ACC112 (cell line): ENCODE results near the gene MARS1.

Source experiments
- H2AFZ ChIP-seq: fragments of 200-600 bp; sonication (generic); one replicate; pipeline ENCODE4 v1.6.0; 2017; ENCODE audit warnings: antibody characterized with exemption, low read length; ENCODE audit not compliant: unreplicated experiment
- H3K27ac ChIP-seq: fragments of 200-600 bp; sonication (generic); 2 replicates; pipeline ENCODE4 v1.5.1; 2014; ENCODE audit warnings: low read depth, mild to moderate bottlenecking, antibody characterized with exemption, low read length, moderate library complexity
- H3K27me3 ChIP-seq: fragments of 200-600 bp; sonication (generic); 2 replicates; pipeline ENCODE4 v1.6.1; 2014; ENCODE audit warnings: mild to moderate bottlenecking, antibody characterized with exemption, low read length, moderate library complexity, mixed read lengths; ENCODE audit not compliant: insufficient read depth
- H3K36me3 ChIP-seq: fragments of 200-600 bp; sonication (generic); 2 replicates; pipeline ENCODE4 v1.6.1; 2016; ENCODE audit warnings: mild to moderate bottlenecking, antibody characterized with exemption, low read length, moderate library complexity, mixed read lengths; ENCODE audit not compliant: insufficient read depth
- H3K4me1 ChIP-seq: fragments of 200-600 bp; sonication (generic); one replicate; pipeline ENCODE4 v1.6.1; 2016; ENCODE audit warnings: low read length, mixed read lengths; ENCODE audit not compliant: insufficient read depth, unreplicated experiment, control insufficient read depth
- H3K4me3 ChIP-seq: fragments of 200-600 bp; sonication (generic); 2 replicates; pipeline ENCODE4 v1.5.1; 2014; ENCODE audit warnings: mild to moderate bottlenecking, low read depth, low read length
- H3K79me2 ChIP-seq: fragments of 200-600 bp; sonication (generic); one replicate; pipeline ENCODE4 v1.6.0; 2016; ENCODE audit warnings: low read length; ENCODE audit not compliant: control insufficient read depth, unreplicated experiment, insufficient read depth

The MARS1 gene

DNA sequence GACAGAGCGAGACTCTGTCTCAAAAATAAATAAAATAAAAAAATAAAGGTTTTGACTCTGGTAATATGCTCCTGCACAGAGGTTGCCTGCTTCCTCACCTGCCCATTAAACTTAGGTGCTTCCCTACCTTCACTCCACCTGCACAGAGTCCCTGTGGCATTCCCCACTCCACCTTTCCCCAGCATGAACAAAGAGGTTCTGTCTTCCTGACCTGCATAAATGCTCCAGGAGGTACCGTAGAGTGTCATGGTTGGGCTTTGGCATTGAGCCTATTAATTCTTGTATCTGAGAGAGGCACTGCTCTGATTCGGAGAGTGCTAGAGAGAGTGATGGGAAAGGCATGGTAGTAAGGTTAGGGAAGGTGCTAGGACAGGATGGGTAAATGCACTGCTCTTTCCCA is 14.5 kb upstream of the MARS1 start:
- H3K79me2 ChIP-seq, result no peaks in the 10 kb centered on the region
- H2AFZ ChIP-seq, result no peak overlapping the region
- no peak overlapping the region for H3K27ac ChIP-seq
- H3K36me3 ChIP-seq, result no peaks in the 10 kb centered on the region
- peaks cover 9% of the 10 kb centered on the region for H3K4me1 ChIP-seq
- no peak overlapping the region for H3K4me3 ChIP-seq
- peaks cover 86% of the 10 kb centered on the region for H3K27me3 ChIP-seq

GRCh38 chr12:57473886-57474285 is 14.0 kb upstream of the MARS1 start:
- Histone ChIP-seq H3K27me3 (peaks cover 83% of the 10 kb centered on the region), H3K4me3 (no peak overlapping the region), H3K79me2 (no peaks in the 10 kb centered on the region), H3K4me1 (peaks cover 9% of the 10 kb centered on the region), H2AFZ (no peak overlapping the region), H3K36me3 (no peaks in the 10 kb centered on the region), H3K27ac (no peak overlapping the region)

- no peak overlapping the region for H2AFZ ChIP-seq
- peaks cover 78% of the 10 kb centered on the region for H3K27me3 ChIP-seq
- peaks cover 9% of the 10 kb centered on the region for H3K4me1 ChIP-seq
Measured at GRCh38 chr12:57474430-57474829, 13.4 kb upstream of the MARS1 start.

DNA sequence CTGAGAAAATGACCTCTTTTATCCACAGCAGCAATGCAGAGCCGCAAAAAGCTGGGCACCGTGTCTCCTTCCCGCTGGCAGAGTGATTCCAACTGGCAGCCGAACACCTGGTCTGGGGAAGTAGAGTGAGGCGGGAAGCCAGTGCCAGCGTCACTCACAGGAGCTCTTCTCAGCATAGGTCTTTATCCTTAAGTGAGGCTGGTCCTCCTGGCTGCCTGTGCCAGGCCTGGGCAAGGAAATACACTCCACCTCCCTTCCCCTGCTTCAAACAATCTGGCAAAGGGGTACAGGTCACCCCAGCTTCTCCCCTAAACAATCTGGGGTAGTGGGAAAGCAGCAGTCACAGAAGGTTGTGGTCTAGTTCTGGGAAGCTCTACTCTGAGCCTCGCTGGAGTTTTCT is 13.0 kb upstream of the MARS1 start:
- no peaks in the 10 kb centered on the region for H3K79me2 ChIP-seq
- H2AFZ ChIP-seq, result no peak overlapping the region
- H3K27me3 ChIP-seq, result peaks cover 73% of the 10 kb centered on the region
- no peak overlapping the region for H3K27ac ChIP-seq
- peaks cover 9% of the 10 kb centered on the region for H3K4me1 ChIP-seq
- H3K4me3 ChIP-seq, result peak overlapping the region; percentile 61; the same call in 1 of the 2 replicates
- no peaks in the 10 kb centered on the region for H3K36me3 ChIP-seq

More at GRCh38 chr12:57474430-57474829, 13.4 kb upstream of the MARS1 start:
- no peaks in the 10 kb centered on the region for H3K36me3 ChIP-seq
- no peak overlapping the region for H3K27ac ChIP-seq
- no peaks in the 10 kb centered on the region for H3K79me2 ChIP-seq
- no peak overlapping the region for H3K4me3 ChIP-seq

GRCh38 chr12:57475271-57476161 is 12.4 kb upstream of the MARS1 start:
- H2AFZ ChIP-seq, result no peak overlapping the region

GRCh38 chr12:57476162-57476992 is 11.5 kb upstream of the MARS1 start:
- peaks cover 68% of the 10 kb centered on the region for H3K27me3 ChIP-seq
- peaks cover 9% of the 10 kb centered on the region for H3K4me1 ChIP-seq
- no peak overlapping the region for H3K27ac ChIP-seq
- no peaks in the 10 kb centered on the region for H3K79me2 ChIP-seq
- H3K36me3 ChIP-seq, result no peaks in the 10 kb centered on the region
- no peak overlapping the region for H2AFZ ChIP-seq
- peak overlapping the region; percentile 61 for H3K4me3 ChIP-seq

More at GRCh38 chr12:57475271-57476161, 12.4 kb upstream of the MARS1 start:
- Histone ChIP-seq H3K27me3 (peaks cover 69% of the 10 kb centered on the region), H3K27ac (no peak overlapping the region), H3K79me2 (no peaks in the 10 kb centered on the region), H3K4me3 (peak overlapping the region; percentile 61), H3K4me1 (peaks cover 9% of the 10 kb centered on the region), H3K36me3 (no peaks in the 10 kb centered on the region)

- Histone ChIP-seq H3K4me1 (peaks cover 9% of the 10 kb centered on the region), H3K27ac (no peak overlapping the region), H3K36me3 (no peaks in the 10 kb centered on the region), H3K79me2 (no peaks in the 10 kb centered on the region), H2AFZ (no peak overlapping the region), H3K27me3 (peaks cover 62% of the 10 kb centered on the region), H3K4me3 (no peak overlapping the region)
Measured at GRCh38 chr12:57476993-57477709, 10.7 kb upstream of the MARS1 start.

DNA sequence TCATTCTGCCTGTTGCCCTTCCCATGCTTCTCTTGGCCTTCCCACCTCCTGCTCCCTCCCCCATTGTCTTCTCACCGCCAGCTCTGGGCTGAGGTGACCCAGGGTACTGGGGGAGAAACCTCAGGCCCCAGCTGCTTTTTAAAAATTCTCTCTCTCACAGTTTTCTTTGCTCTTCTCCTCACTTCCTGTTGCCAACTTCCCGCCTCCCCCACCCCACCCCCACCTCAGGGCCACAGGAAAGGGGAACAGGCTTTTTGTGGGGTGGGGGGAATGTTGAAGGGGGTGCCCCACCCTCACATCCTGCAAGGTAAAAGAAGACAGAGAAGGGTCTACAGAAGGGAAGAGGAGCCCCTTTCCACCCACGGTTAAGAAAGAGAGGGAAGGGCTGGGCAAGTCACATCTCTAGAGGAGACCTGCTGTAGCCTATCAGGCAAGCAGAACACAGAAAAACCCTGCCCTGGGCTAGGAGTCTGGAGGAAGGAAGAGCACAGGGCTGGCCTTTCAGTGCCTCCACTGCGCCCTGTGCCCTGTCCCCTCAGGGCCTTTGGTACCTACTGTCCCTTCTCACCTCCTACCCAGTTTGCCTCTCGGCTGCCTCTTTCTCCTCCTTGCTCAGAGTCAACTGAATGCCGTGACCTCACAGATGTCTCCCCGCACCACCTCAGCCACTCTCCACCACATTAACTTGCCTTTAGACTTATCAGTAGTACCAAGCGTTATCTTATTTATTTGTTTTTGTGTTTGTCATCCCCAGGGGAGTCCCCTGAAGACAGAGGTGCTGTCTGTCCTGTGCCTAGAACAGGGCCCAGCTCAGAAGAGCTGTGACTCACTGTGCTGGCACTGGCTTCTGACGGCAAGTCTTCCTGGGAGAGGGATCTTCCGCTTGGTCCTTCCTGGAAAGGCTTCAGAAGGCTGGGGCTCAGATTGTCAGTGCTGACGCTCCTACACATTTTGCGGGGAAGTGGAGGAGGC is 9.9 kb upstream of the MARS1 start:
- Histone ChIP-seq H3K27me3 (peaks cover 54% of the 10 kb centered on the region), H3K36me3 (no peaks in the 10 kb centered on the region), H3K79me2 (no peaks in the 10 kb centered on the region), H3K4me1 (peaks cover 9% of the 10 kb centered on the region), H3K27ac (no peak overlapping the region), H3K4me3 (no peak overlapping the region), H2AFZ (no peak overlapping the region)

DNA sequence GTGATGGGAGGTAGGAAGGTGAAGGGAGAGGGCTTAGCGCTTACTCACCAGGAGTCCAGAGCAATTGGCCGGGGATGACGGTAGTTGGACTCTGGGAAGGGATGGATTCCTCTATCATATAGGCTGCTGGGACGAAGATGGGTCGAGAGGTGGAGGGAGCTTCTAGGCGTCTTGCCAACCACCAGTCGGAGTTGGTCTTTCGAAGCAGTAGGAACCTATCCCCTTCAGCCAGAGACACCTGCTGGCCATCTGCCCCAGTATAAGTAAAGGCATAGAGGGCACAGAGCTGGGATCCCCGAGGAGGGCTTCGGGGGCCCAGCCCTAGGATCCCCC is 8.9 kb upstream of the MARS1 start:
- H3K27ac ChIP-seq, result no peak overlapping the region
- H3K79me2 ChIP-seq, result no peaks in the 10 kb centered on the region
- H3K4me3 ChIP-seq, result no peak overlapping the region
- H2AFZ ChIP-seq, result no peak overlapping the region
- H3K4me1 ChIP-seq, result peaks cover 9% of the 10 kb centered on the region
- H3K27me3 ChIP-seq, result peaks cover 45% of the 10 kb centered on the region
- no peaks in the 10 kb centered on the region for H3K36me3 ChIP-seq
